CD4-positive, alpha-beta T cell treated with Interleukin-12 subunit alpha and Interleukin-12 subunit beta, for 1 hour (primary cell): ENCODE results near the gene SRGAP2.
"Not testable (repeated sequence)": the region's sequence is repeated elsewhere in the genome, so short reads cannot be mapped to it uniquely, and the experiment has no call there.

ENCODE experiments used
- DNase-seq: peaks from one replicate; pipeline ENCODE4 v3.0.0-alpha.2; 2020

The SRGAP2 gene

DNA sequence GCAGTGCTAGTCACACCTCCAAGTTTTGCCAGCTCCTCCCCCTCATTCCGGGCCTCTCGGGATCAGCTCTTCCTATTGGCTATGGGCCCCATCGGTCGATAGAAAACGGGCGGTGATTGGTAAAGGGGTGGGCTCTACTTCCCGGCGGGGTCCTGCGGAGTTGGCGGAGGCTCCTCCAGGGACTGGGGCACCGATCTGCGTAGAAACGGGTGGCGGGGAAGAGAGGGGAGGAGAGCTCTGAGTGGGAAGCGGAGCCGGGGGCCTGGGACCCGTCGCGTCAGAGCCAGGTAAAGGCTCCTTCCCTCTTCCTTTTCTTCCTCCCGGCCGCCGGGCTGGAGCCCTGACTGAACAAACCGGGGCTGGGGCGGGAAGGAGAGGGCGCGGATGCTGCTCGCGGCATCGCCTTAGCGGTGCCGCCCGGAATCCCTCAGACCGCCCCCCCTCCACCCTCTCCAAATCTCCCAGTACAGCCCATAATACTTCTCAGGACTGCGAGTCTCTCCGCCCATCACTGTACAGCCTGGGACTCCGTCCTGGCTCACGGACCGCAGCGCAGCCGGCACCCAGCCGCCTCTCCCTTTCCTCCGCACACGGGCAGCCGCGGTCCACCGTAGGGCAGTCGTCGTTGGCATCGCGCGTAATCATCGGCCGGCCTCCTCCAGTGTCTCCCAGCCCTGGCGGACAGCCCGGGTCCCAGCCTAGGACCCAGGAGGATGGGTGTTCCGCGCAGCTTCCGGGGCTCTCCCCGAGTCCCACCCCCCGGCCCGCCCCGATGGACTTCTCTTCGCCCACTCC lies at the start of gene SRGAP2:
Gene SRGAP2 (plus strand): TSS at position 178 of the 795 bp plus-strand sequence. CDS start 2,430 bp downstream, outside the sequence.
- DNase-seq: peak; percentile 56

DNA sequence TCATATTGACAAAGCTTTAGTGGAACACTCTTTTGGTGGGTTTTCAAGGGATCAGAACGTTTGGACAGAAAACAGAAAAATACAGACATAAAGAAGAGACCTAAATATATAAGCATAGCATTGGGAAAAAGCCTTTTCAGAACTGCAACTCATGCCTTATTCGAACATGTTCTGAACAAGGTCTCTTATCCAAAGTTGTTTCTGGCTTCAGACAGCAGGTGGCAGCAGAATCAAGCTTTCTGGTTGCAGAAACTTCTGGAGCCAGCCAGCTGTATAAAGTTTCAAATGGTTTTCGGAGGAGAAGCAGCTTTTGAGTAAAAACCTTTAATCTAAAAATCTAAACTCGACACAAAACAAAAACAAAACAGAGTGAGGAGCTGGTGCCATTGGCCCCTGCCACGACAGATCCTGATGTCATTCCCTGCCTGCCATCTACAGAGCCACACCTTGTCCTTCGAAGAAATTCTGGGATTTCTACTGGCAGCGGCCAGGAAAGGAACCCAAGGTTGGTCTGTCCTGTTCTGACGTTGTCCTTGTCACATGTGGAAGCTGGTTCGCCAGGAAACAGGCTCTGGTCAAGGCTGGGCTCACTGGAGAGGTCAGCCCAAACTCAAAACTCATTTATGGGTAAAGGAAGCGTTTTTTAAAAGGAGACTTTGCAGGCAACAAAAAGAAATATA lies 35.9 kb upstream of the SRGAP2 start:
- peak; percentile 17 for DNase-seq

- not testable (repeated sequence) for DNase-seq
Observed at GRCh38 chr1:206169794-206170193, 33.5 kb upstream of the SRGAP2 start.

GRCh38 chr1:206173110-206173719 lies 30.1 kb upstream of the SRGAP2 start:
- not testable (repeated sequence) for DNase-seq

GRCh38 chr1:206174182-206174868 lies 29.0 kb upstream of the SRGAP2 start:
- not testable (repeated sequence) for DNase-seq

- DNase-seq: not testable (repeated sequence)
Observed at GRCh38 chr1:206175459-206176113, 27.8 kb upstream of the SRGAP2 start.

DNA sequence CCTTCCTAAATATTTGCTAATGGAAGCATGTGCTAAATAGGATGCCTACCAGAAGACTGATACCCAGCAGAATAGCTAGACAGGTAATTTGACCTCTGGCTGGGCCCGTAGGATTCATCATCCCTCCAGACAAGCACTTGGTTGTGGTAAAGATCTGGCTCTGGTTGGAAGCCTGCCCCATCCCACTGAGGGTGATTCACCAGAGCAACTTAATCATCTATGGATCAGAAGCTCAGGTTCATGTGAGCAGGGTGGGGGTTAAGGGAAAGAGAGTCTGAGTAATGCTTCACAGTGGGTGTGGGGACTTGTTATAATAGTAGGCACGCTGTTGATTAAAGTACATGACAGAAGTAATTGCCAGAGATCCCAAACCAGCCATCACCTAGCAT lies 27.2 kb upstream of the SRGAP2 start:
- DNase-seq: not testable (repeated sequence)

GRCh38 chr1:206178061-206178989 lies 25.0 kb upstream of the SRGAP2 start:
- DNase-seq: not testable (repeated sequence)

DNA sequence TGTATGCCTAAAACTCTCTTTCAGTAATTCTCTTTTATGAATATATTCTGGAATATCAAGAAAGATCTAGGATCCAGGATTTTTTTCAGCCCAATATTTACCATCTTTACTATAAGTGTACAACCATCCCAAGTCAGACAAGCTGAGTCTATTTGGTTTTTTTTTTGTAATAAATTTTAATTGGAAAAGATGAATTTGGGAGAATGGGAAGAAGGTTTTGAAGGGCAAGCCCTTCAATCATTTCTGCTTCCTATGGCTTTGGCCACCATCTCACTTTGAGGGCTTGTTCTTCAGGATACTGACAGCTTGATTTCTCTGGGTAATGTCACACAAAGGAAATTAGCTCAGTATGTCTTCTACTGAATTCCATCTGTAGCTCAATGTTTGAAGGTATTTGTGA lies 23.7 kb upstream of the SRGAP2 start:
- not testable (repeated sequence) for DNase-seq

DNA sequence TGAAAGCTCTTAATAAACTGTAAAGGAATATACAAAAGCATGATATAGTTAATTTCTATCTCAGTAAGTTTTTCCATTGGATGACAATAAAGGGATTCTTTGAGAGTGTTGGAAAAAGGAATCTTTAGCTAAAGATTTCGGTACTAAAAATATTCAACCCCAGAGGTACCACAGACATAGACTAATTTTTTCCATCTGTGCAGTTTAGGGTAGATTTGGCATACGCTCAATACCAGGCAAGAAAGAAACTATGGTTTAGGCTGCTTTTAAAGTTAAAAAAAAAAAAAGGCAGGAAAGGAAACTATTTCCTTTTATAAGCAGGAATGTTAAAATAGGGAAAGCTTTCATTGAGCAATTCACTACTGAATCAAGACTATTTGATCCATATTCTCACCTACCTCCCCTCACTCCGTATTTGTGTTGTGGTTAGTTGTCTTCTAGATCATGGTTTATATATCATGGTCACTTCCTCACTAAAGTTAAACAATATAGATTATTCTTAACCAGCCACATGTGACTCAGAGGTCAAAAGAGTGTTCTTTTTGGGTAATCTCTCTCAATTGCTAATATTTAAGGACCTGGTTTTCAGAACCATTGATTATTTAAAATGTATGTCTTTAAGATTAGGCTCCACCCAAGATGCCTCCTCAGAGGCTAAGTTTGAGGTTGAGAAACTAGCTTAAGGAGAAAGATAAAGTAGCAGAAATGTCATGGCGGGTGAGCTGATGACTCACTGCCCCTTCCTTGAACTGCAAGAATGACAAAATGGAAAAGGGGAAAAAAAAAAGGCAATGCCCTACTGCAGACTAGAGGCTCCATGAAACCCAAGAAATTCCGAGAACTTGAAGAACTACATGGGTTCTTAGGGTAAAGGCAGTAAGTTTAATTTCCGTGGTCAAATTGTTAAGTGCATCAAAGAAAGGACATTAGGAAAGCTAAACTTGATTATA lies 20.7 kb upstream of the SRGAP2 start:
- DNase-seq: not testable (repeated sequence)

DNA sequence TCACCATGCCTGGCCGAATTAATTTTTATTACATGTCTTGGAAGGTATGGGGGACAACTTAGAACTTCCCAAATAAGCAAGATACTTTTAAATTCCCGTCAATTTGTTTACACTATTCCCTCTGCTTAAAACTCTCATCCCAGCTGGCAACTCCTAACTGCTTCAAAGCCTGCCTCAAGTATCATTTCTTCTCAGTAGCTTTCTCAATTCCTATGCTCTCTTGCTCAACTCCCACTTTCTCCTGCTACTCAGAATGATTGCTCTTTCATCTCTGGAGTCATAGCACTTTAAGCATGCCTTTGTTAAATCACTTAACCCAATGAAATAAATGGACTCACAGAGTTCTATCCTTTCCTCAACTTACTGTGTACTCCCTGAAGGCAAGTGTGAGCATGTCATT lies 19.6 kb upstream of the SRGAP2 start:
- DNase-seq: not testable (repeated sequence)

- DNase-seq: not testable (repeated sequence)
Observed at GRCh38 chr1:206185778-206186177, 17.6 kb upstream of the SRGAP2 start.

DNA sequence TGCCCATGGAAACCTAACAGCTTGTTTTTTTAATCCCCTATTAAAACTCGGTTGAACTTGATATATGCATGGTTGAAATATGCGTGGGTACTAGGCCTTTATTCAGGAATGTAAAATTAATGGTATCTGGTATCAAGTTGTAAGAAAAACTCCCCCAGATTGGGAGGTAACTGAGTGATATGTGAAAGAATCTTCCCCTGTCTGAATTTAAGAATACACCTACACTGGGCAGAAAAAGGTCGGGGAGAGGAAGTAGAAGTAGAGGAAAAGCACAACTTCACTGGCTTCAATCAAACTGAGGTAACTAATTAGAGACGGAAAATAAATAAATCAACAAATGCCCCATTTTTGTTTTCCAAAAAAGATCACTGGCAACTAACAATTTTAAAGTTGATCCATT lies 16.5 kb upstream of the SRGAP2 start:
- not testable (repeated sequence) for DNase-seq

DNA sequence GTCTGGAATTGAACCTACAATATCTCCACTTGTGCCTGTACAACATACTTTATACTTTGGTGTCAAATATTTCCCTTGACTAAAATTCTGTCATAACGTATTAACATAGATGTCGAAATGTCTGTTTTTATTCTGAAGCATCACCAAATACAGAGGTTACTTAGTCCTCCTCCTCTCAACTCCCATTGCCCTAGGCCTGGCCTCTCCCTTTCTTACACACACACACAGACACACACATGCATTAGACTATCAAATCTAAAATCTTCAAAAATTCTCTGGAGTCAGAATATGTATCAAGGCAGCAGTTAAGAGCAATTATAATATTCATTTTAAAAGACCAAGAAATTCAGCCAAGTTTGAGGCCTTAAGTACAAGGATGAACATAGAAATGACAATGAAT lies 8.2 kb upstream of the SRGAP2 start:
- DNase-seq: not testable (repeated sequence)

DNA sequence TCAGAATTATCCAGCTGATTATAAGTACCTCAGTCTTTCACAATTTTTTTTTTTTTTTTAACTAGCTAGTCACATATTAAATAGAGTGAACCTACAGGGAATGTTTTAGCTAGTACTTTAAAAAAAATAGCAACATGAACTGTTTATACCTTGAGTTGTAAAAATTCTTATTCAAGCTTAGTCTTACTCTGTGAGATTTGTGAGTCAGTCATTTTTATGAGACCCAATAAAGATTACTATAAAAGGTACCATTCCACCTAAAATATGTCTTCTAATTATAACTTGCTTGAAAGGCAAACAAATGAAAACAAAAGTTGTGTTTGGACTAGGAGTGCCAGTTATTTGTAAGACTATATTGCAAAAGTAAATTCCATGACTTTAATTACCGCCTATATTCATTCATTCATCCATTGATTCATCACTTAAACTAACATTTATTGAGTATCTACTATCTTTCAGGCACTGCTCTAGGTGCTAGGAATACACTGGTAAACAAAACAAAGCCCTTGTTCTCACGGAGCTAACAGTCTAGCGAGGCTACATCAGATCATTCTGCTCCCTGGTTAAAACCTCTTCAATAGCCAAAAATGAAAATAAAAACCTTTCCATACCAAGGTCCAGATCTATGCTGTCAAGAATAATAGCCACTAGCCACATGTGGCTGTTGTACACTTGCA lies 6.5 kb upstream of the SRGAP2 start:
- DNase-seq: not testable (repeated sequence)

DNA sequence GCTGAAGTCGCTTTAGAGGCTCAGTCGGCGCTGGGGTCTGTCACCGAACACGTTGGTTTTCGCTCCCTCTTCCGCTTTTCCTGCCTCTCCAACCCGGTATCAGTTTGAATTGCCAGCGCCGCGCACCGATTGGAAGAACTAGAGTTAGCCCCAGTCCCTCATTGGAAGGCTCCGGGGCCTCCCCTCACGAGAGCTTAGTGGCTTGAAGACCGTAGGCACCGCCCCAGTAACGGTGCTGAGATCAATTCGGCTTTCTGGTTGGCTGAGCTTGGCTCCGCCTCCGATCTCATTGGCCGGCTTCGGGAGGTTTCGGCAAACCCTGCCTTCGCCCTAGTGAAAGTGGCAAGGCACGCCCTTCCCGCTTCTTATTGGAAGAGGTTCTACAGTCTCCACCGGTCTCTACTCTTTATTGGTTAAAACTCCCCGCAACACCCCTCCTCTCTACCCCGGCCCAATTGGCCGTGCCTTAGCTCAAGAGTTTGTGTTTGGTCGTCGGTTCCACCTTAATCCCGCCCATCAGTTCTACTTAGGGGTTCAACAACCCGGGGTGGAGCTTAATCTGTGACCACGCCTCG lies 465 bp upstream of the SRGAP2 start, which contains the start of gene FAM72A:
Gene FAM72A (minus strand): TSS at position 51 of the 575 bp plus-strand sequence. CDS start 814 bp downstream, outside the sequence.
- DNase-seq: peak; percentile 99

GRCh38 chr1:206204159-206204511 lies 794 bp downstream of the SRGAP2 start:
- not testable (repeated sequence) for DNase-seq

GRCh38 chr1:206204871-206205270 lies 1.5 kb downstream of the SRGAP2 start:
- not testable (repeated sequence) for DNase-seq

DNA sequence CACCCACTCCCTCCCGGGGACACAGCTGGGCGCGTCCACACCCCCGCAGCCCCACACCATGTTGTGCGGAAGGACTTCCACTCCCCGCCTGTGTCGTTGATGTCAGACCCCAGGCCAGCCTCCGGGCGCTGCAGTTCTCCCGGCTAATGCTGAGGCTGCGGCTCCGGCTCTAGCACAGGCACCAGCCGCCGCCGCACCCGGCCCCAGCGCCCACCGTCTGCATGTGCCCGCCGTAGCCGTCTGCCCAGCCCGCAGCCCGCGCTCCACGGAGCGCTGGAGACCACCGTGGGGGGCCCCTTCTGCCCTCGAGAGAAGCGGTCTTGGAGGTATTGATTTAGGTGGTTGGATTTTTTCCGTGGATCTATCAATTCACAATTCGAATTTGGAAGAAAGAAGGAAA lies 2.2 kb downstream of the SRGAP2 start:
- DNase-seq: not testable (repeated sequence)
